Measurements from ENCODE around the gene CLCN6.

Gene CLCN6

GRCh38 chr1:11850156-11850555 lies 44.2 kb downstream of the CLCN6 start:
- no peak for DNase-seq (ENCODE audit: low spot score)

- no peak for DNase-seq (ENCODE audit: low spot score)
Measured at GRCh38 chr1:11851180-11851579, 45.2 kb downstream of the CLCN6 start.

- no peak for DNase-seq (ENCODE audit: low spot score)
Measured at GRCh38 chr1:11854519-11854918, 48.5 kb downstream of the CLCN6 start.

GRCh38 chr1:11855430-11855829 lies 49.4 kb downstream of the CLCN6 start:
- no peak for DNase-seq (ENCODE audit: low spot score)

- no peak for DNase-seq (ENCODE audit: low spot score)
Measured at GRCh38 chr1:11856698-11857097, 50.7 kb downstream of the CLCN6 start.

- no peak for DNase-seq (ENCODE audit: low spot score)
Measured at GRCh38 chr1:11857164-11857851, 51.3 kb downstream of the CLCN6 start.

GRCh38 chr1:11858158-11858557 lies 52.2 kb downstream of the CLCN6 start:
- no peak for DNase-seq (ENCODE audit: low spot score)

GRCh38 chr1:11858613-11858967 lies 52.6 kb downstream of the CLCN6 start, which contains the start of gene NPPB:
TSS of gene NPPB (minus strand) at chr1:11858945. CDS start at chr1:11858833, 112 bp downstream.
- no peak for DNase-seq (ENCODE audit: low spot score)

GRCh38 chr1:11858968-11859871 lies 53.2 kb downstream of the CLCN6 start:
- peak; percentile 35 for DNase-seq (ENCODE audit: low spot score)

- DNase-seq (ENCODE audit: low spot score), result no peak
Measured at GRCh38 chr1:11860083-11860482, 54.1 kb downstream of the CLCN6 start.

GRCh38 chr1:11860587-11860986 lies 54.6 kb downstream of the CLCN6 start:
- DNase-seq (ENCODE audit: low spot score), result no peak

- no peak for DNase-seq (ENCODE audit: low spot score)
Measured at GRCh38 chr1:11862890-11863289, 56.9 kb downstream of the CLCN6 start.

- no peak for DNase-seq (ENCODE audit: low spot score)
Measured at GRCh38 chr1:11868331-11868980, 62.5 kb downstream of the CLCN6 start.

- DNase-seq (ENCODE audit: low spot score), result no peak
Measured at GRCh38 chr1:11869104-11869503, 63.1 kb downstream of the CLCN6 start.

- no peak for DNase-seq (ENCODE audit: low spot score)
Measured at GRCh38 chr1:11869650-11870207, 63.7 kb downstream of the CLCN6 start.

GRCh38 chr1:11872545-11872944 lies 66.6 kb downstream of the CLCN6 start:
- DNase-seq (ENCODE audit: low spot score), result no peak

GRCh38 chr1:11873395-11874257 lies 67.6 kb downstream of the CLCN6 start:
- DNase-seq (ENCODE audit: low spot score), result no peak

GRCh38 chr1:11874258-11874562 lies 68.2 kb downstream of the CLCN6 start:
- no peak for DNase-seq (ENCODE audit: low spot score)

GRCh38 chr1:11874624-11875023 lies 68.6 kb downstream of the CLCN6 start:
- no peak for DNase-seq (ENCODE audit: low spot score)

GRCh38 chr1:11875094-11875493 lies 69.1 kb downstream of the CLCN6 start:
- no peak for DNase-seq (ENCODE audit: low spot score)

- DNase-seq (ENCODE audit: low spot score), result no peak
Measured at GRCh38 chr1:11877074-11877473, 71.1 kb downstream of the CLCN6 start.
